Choroid plexus epithelial cell (primary cell): ENCODE measurements around the gene OSBPL2.

Experiments
- DNase-seq: peaks from one replicate; pipeline ENCODE4 v3.0.0-alpha.2; 2010; ENCODE audit warnings: low read depth
- H3K4me3 ChIP-seq: 2 replicates; pipeline ENCODE4 v1.5.1; 2011; ENCODE audit warnings: low read depth, mild to moderate bottlenecking, control low read depth, low read length, moderate library complexity
- CTCF ChIP-seq: conservative IDR thresholded peaks from 2 replicates; pipeline ENCODE4 v1.5.1; 2011; ENCODE audit warnings: low read depth, mild to moderate bottlenecking, control low read depth, inconsistent platforms, low read length, moderate library complexity

OSBPL2 gene

DNA sequence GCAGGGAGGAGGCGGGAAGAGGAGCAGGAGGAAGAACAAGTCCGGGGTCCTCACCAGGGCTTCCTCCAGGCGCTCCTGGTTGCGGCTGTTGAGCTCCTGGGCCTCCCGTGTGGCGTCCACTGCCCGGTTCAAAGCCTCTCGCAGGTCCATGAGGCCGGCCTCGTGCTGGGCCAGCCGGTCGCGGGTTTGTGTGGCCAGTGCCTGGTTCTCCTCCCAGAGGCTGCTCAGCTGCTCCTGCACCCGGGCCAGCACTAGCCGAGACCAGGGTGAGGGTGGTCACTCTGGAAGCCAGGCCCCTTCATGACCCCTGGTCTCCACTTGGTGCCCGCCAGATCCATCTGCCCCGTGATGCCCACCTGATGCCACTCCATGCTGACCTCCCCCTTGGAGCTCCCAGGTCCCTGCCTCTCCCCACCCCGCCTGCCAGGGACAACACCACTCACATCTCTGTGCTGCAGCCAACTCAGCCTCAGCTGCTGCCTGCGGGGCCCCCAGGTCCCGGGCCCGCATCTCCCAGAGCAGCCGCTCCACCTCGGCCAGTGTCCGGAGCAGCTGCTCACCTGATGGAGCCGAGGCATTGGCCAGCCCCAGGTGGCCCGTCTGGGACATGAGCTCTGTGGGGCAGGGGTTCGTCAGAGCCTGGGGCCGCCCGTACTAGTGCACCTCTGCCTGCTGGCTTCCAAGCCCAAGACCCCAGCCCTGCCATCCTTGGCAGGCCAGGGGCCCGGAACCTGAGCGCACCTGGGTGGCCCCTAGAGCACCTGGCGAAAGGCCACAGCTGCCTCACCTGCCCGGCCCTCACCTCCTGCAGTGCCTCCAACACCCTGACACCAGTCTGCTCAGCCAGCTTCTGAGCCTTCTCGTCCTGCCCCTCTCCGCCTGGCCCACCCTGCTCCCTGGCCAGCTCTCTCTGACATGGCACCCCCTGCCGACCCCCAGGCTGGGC is 80.4 kb downstream of the OSBPL2 start:
- no peak overlapping the region for H3K4me3 ChIP-seq
- no peak for TF ChIP-seq CTCF
- DNase-seq = peak; percentile 11

- no peak for TF ChIP-seq CTCF
- no peak overlapping the region for H3K4me3 ChIP-seq
- no peak for DNase-seq
Observed at GRCh38 chr20:62319346-62319909, 81.1 kb downstream of the OSBPL2 start.

GRCh38 chr20:62320581-62321354 is 82.4 kb downstream of the OSBPL2 start:
- peak; percentile 12 for DNase-seq
- no peak for TF ChIP-seq CTCF
- H3K4me3 ChIP-seq = no peak overlapping the region

- no peak overlapping the region for H3K4me3 ChIP-seq
- peak; percentile 36 for DNase-seq
- no peak for TF ChIP-seq CTCF
Observed at GRCh38 chr20:62321521-62321948, 83.2 kb downstream of the OSBPL2 start.

DNA sequence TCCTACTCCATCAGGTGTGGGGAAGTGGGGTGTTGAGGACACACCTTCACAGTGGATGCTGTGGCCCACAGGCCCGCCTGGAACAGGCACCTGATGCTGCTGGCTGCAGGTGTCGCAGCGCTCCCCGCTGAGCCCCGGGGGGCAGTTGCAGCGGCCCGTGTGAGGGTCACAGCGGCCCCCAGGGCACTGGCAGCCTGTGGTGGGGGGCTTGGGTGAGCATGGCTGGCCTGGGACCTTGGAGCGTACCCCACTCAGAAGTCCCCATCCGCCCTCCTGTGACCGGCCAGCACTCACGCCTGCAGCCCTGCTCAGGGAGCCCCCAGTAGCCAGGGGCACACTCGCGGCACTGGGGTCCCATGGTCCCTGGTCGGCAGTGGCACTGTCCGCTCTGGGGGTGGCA is 83.7 kb downstream of the OSBPL2 start:
- DNase-seq = no peak
- no peak overlapping the region for H3K4me3 ChIP-seq
- TF ChIP-seq CTCF = no peak

DNA sequence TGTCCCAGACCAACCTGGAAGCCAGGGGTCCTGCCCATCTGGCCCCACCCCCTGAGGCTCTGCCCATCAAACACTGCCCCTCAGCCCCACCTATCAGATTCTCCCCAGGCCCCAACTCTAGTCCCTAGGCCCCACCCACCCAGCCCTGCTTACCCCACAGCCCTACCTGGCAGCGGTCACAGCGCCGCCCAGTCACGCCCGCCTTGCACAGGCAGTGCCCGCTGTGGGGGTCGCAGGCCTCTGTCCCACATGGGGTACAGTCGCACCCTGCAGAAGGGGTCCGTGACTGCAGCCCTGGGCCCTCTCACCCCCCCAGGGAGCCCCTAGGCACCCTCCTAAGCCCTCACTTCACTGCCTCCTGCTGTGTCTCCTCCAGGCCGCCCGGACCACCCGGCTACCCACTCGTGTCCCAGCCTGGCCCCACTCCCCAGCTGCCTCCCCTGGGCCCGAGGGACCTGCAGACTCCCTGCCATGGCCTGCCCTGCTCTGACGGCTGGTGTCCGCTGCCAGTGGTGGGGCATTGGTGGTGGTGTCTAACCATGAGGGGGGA is 84.2 kb downstream of the OSBPL2 start:
- H3K4me3 ChIP-seq = no peak overlapping the region
- DNase-seq = no peak
- TF ChIP-seq CTCF = no peak
